ENCODE measurements around the gene EIF2S2.

EIF2S2 gene

GRCh38 chr20:34089175-34089479 is 22.9 kb downstream of the EIF2S2 start:
- DNase-seq (ENCODE audit: low read depth in 2 of 2): no peak

GRCh38 chr20:34088305-34089174 is 23.5 kb downstream of the EIF2S2 start:
- DNase-seq (ENCODE audit: low read depth in 2 of 2): no peak

GRCh38 chr20:34085544-34086040 is 26.5 kb downstream of the EIF2S2 start:
- no peak for DNase-seq (ENCODE audit: low read depth in 2 of 2)

GRCh38 chr20:34084227-34084923 is 27.7 kb downstream of the EIF2S2 start:
- DNase-seq (ENCODE audit: low read depth in 2 of 2): no peak

GRCh38 chr20:34083781-34084180 is 28.3 kb downstream of the EIF2S2 start:
- DNase-seq (ENCODE audit: low read depth in 2 of 2): no peak

- DNase-seq (ENCODE audit: low read depth in 2 of 2): peak; percentile 24 to 31
Observed at GRCh38 chr20:34083137-34083536, 28.9 kb downstream of the EIF2S2 start.

- DNase-seq (ENCODE audit: low read depth in 2 of 2): no peak
Observed at GRCh38 chr20:34082232-34082887, 29.7 kb downstream of the EIF2S2 start.

- no peak for DNase-seq (ENCODE audit: low read depth in 2 of 2)
Observed at GRCh38 chr20:34079818-34080217, 32.2 kb downstream of the EIF2S2 start.

- DNase-seq (ENCODE audit: low read depth in 2 of 2): no peak
Observed at GRCh38 chr20:34078540-34078939, 33.5 kb downstream of the EIF2S2 start.

GRCh38 chr20:34076952-34077351 is 35.1 kb downstream of the EIF2S2 start:
- DNase-seq (ENCODE audit: low read depth in 2 of 2): no peak

- DNase-seq (ENCODE audit: low read depth in 2 of 2): no peak
Observed at GRCh38 chr20:34075647-34076046, 36.4 kb downstream of the EIF2S2 start.

GRCh38 chr20:34074101-34074760 is 37.8 kb downstream of the EIF2S2 start:
- no peak for DNase-seq (ENCODE audit: low read depth in 2 of 2)

GRCh38 chr20:34072778-34073177 is 39.3 kb downstream of the EIF2S2 start:
- DNase-seq (ENCODE audit: low read depth in 2 of 2): no peak

- no peak for DNase-seq (ENCODE audit: low read depth in 2 of 2)
Observed at GRCh38 chr20:34072076-34072475, 40.0 kb downstream of the EIF2S2 start.

GRCh38 chr20:34070859-34071258 is 41.2 kb downstream of the EIF2S2 start:
- no peak for DNase-seq (ENCODE audit: low read depth in 2 of 2)

- DNase-seq (ENCODE audit: low read depth in 2 of 2): no peak
Observed at GRCh38 chr20:34070079-34070439, 42.0 kb downstream of the EIF2S2 start.

GRCh38 chr20:34069341-34070078 is 42.5 kb downstream of the EIF2S2 start:
- peak; percentile 47 for DNase-seq (ENCODE audit: low read depth in 2 of 2)

GRCh38 chr20:34068001-34068400 is 44.0 kb downstream of the EIF2S2 start:
- no peak for DNase-seq (ENCODE audit: low read depth in 2 of 2)

GRCh38 chr20:34066476-34067090 is 45.5 kb downstream of the EIF2S2 start:
- DNase-seq (ENCODE audit: low read depth in 2 of 2): peak; percentile 23 to 40

GRCh38 chr20:34065260-34065659 is 46.8 kb downstream of the EIF2S2 start:
- peak in 1 of 2 experiments; percentile 8 for DNase-seq (ENCODE audit: low read depth in 2 of 2)

- DNase-seq (ENCODE audit: low read depth in 2 of 2): no peak
Observed at GRCh38 chr20:34064286-34064685, 47.8 kb downstream of the EIF2S2 start.
